Hepatocyte (in vitro differentiated cells): ENCODE results near the gene MYO1F. TPM values are rescaled to one million over a fixed set of nuclear protein-coding genes. Genes with fewer than 3 reads are reported as not detected.

ENCODE experiments used
- DNase-seq: peaks from one replicate; pipeline ENCODE4 v3.0.0-alpha.2; 2016; ENCODE audit warnings: low spot score
- H2AFZ ChIP-seq: fragments of 200-600 bp; sonication (generic); 2 replicates; pipeline ENCODE4 v1.6.0; 2016; ENCODE audit warnings: antibody characterized with exemption, mild to moderate bottlenecking
- H3K27ac ChIP-seq: fragments of 200-600 bp; sonication (generic); 2 replicates; pipeline ENCODE4 v1.5.1; 2016; ENCODE audit warnings: mild to moderate bottlenecking
- H3K27me3 ChIP-seq: fragments of 200-600 bp; sonication (generic); 2 replicates; pipeline ENCODE4 v1.6.1; 2016
- H3K36me3 ChIP-seq: fragments of 200-600 bp; sonication (generic); replicated peaks from 2 replicates; pipeline ENCODE4 v1.5.1; 2016; ENCODE audit warnings: low read depth; ENCODE audit not compliant: insufficient read depth
- H3K4me1 ChIP-seq: fragments of 200-600 bp; sonication (generic); 2 replicates; pipeline ENCODE4 v1.5.1; 2016; ENCODE audit warnings: mild to moderate bottlenecking, moderate library complexity; ENCODE audit not compliant: insufficient read depth
- H3K4me2 ChIP-seq: fragments of 200-600 bp; sonication (generic); 2 replicates; pipeline ENCODE4 v1.6.0; 2016
- H3K4me3 ChIP-seq: fragments of 200-600 bp; sonication (generic); 2 replicates; pipeline ENCODE4 v1.5.1; 2016; ENCODE audit warnings: mild to moderate bottlenecking
- H3K79me2 ChIP-seq: fragments of 200-600 bp; sonication (generic); 2 replicates; pipeline ENCODE4 v1.6.0; 2017; ENCODE audit warnings: mild to moderate bottlenecking
- H3K9me2 ChIP-seq: fragments of 200-600 bp; sonication (generic); replicated peaks from 2 replicates; pipeline ENCODE4 v1.6.0; 2017; ENCODE audit warnings: mild to moderate bottlenecking; ENCODE audit not compliant: insufficient read depth
- H3K9me3 ChIP-seq: fragments of 200-600 bp; sonication (generic); 2 replicates; pipeline ENCODE4 v1.5.1; 2016; ENCODE audit warnings: low read depth, mild to moderate bottlenecking
- H4K20me1 ChIP-seq: fragments of 200-600 bp; sonication (generic); 2 replicates; pipeline ENCODE4 v1.6.0; 2016; ENCODE audit warnings: mild to moderate bottlenecking; ENCODE audit not compliant: insufficient read depth, poor library complexity, severe bottlenecking
- EZH2 ChIP-seq: fragments of 200-600 bp; sonication (generic); IDR thresholded peaks from 2 replicates; pipeline ENCODE4 v1.6.1; 2016; ENCODE audit warnings: antibody characterized with exemption, mild to moderate bottlenecking, borderline replicate concordance
- EZH2phosphoT487 ChIP-seq: fragments of 200-600 bp; sonication (generic); IDR thresholded peaks from one replicate; pipeline ENCODE4 v1.6.1; 2018; ENCODE audit warnings: antibody characterized with exemption, mild to moderate bottlenecking, low read depth, moderate library complexity; ENCODE audit not compliant: unreplicated experiment, severe bottlenecking
- WGBS: methylation state at CpG from one replicate; pipeline ENCODE4 v1.1.6; 2016; ENCODE audit warnings: low lambda C conversion rate; ENCODE audit errors: missing lambda C conversion rate; 5-methylcytosine and 5-hydroxymethylcytosine counted together
- polyA plus RNA-seq: library from polyadenylated mRNA; unstranded; fragments of >200 nt; fragmentation: Nextera tagmentation; extraction: Ambion mirVana; gene quantifications from 2 replicates; pipeline ENCODE4 v1.2.1, GENCODE V29; 2016
- total RNA-seq: library from RNA; depleted of rRNA; stranded (reverse); fragments of >200 nt; gene quantifications from 2 replicates; pipeline ENCODE4 v1.2.3, GENCODE V29; 2014
- TF ChIP-seq, protein P1 (sequence below): fragments of 200-600 bp; sonication (generic); IDR thresholded peaks from 2 replicates; pipeline ENCODE4 v1.5.1; 2016; ENCODE audit warnings: antibody characterized with exemption, mild to moderate bottlenecking; ENCODE audit not compliant: poor library complexity

Gene MYO1F
- total and polyA plus RNA-seq, 2 experiments from 2014 or later, result 0.13 to 1.0 TPM

DNA sequence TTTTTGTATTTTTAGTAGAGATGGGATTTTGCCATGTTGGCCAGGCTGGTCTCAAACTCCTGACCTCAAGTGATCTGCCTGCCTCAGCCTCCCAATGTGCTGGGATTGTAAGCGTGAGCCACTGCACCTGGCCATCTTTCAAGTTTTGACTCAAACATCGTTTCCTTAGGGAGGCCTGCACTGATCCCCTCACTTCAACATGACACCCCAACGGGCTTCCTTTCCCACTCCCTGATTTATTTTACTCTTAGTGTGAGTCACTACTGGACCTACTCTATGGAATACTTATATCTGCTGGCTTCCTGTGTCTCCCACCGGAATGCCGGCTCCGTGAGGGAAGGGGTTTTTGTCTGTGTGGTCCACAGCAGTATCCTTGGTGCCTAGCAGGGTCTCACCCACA, 37.8 kb upstream of the MYO1F start:
- Histone ChIP-seq H3K9me3 (no peaks in the 10 kb centered on the region), H4K20me1 (no peaks in the 10 kb centered on the region), H3K4me2 (no peak overlapping the region), H3K4me1 (peaks cover 2% of the 10 kb centered on the region), H3K4me3 (no peak overlapping the region), H3K36me3 (no peaks in the 10 kb centered on the region), H3K27me3 (no peaks in the 10 kb centered on the region), H3K27ac (no peak overlapping the region), H3K79me2 (no peaks in the 10 kb centered on the region), H3K9me2 (no peaks in the 10 kb centered on the region), H2AFZ (no peak overlapping the region)
- TF ChIP-seq, protein P1, sequence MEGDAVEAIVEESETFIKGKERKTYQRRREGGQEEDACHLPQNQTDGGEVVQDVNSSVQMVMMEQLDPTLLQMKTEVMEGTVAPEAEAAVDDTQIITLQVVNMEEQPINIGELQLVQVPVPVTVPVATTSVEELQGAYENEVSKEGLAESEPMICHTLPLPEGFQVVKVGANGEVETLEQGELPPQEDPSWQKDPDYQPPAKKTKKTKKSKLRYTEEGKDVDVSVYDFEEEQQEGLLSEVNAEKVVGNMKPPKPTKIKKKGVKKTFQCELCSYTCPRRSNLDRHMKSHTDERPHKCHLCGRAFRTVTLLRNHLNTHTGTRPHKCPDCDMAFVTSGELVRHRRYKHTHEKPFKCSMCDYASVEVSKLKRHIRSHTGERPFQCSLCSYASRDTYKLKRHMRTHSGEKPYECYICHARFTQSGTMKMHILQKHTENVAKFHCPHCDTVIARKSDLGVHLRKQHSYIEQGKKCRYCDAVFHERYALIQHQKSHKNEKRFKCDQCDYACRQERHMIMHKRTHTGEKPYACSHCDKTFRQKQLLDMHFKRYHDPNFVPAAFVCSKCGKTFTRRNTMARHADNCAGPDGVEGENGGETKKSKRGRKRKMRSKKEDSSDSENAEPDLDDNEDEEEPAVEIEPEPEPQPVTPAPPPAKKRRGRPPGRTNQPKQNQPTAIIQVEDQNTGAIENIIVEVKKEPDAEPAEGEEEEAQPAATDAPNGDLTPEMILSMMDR, result no peak
- TF ChIP-seq EZH2, result no peak
- DNase-seq, result no peak
- 61% methylated on average over 6 of the region's 6 CpGs for WGBS

- no peaks in the 10 kb centered on the region for H4K20me1 ChIP-seq
- H3K36me3 ChIP-seq, result no peaks in the 10 kb centered on the region
- no peak overlapping the region for H2AFZ ChIP-seq
- no peak overlapping the region for H3K4me3 ChIP-seq
- WGBS, result 96% methylated on average over 2 of the region's 2 CpGs
- H3K27me3 ChIP-seq, result no peaks in the 10 kb centered on the region
- H3K27ac ChIP-seq, result no peak overlapping the region
- no peaks in the 10 kb centered on the region for H3K9me3 ChIP-seq
- peaks cover 2% of the 10 kb centered on the region for H3K4me1 ChIP-seq
- no peaks in the 10 kb centered on the region for H3K9me2 ChIP-seq
- no peak overlapping the region for H3K4me2 ChIP-seq
- TF ChIP-seq EZH2 (no peak), EZH2phosphoT487 (no peak)
- TF ChIP-seq, protein P1, result no peak
- no peak for DNase-seq
- H3K79me2 ChIP-seq, result peaks cover 2% of the 10 kb centered on the region
Observed at GRCh38 chr19:8614455-8614854, 37.2 kb upstream of the MYO1F start.

- WGBS, result 73% methylated on average over 5 of the region's 5 CpGs
- Histone ChIP-seq H3K4me3 (no peak overlapping the region), H3K27me3 (no peaks in the 10 kb centered on the region), H3K9me3 (no peaks in the 10 kb centered on the region), H3K27ac (no peak overlapping the region), H3K36me3 (no peaks in the 10 kb centered on the region), H3K79me2 (peaks cover 11% of the 10 kb centered on the region), H2AFZ (no peak overlapping the region), H3K9me2 (no peaks in the 10 kb centered on the region), H3K4me1 (peaks cover 6% of the 10 kb centered on the region), H4K20me1 (no peaks in the 10 kb centered on the region), H3K4me2 (no peak overlapping the region)
- DNase-seq, result no peak
- TF ChIP-seq, protein P1, result no peak
- TF ChIP-seq EZH2phosphoT487 (no peak), EZH2 (no peak)
Observed at GRCh38 chr19:8612807-8613171, 35.5 kb upstream of the MYO1F start.
